ENCODE data around the gene MDGA2. TPM values are rescaled to one million over a fixed set of nuclear protein-coding genes. Genes with fewer than 3 reads are reported as not detected.

The MDGA2 gene
- total and polyA plus RNA-seq, 2 of the 4 experiments (the other 2 are of a cell fraction), result 0.02 TPM; not detected in 1

- Histone ChIP-seq H3K4me2 (ENCODE audit: low read depth, low read length) (no peak overlapping the region), H2AFZ (replicated peaks; ENCODE audit: low read length, poor library complexity) (no peak overlapping the region), H3K18ac (ENCODE audit: low read depth, low read length) (no peak overlapping the region), H2AK9ac (replicated peaks; ENCODE audit: low read depth, low read length, poor library complexity) (no peak overlapping the region), H3K14ac (replicated peaks; ENCODE audit: low read depth, low read length) (no peak overlapping the region), H3K9me3 (ENCODE audit: control insufficient read depth, insufficient read depth, low read length) (no peaks in the 10 kb centered on the region; the same call in 1 of the 2 replicates), H4K5ac (ENCODE audit: low read depth, low read length) (no peak overlapping the region), H3K27ac (ENCODE audit: insufficient read depth, low read length) (no peak overlapping the region), H3K4ac (ENCODE audit: low read depth, low read length) (no peak overlapping the region), H3K23ac (ENCODE audit: low read depth, low read length) (no peak overlapping the region), H4K8ac (ENCODE audit: low read depth in 2 of 2, low read length in 2 of 2) (no peak overlapping the region), H2AK5ac (ENCODE audit: low read depth, low read length) (no peak overlapping the region), H2BK15ac (ENCODE audit: low read depth, low read length) (no peak overlapping the region), H3K79me1 (ENCODE audit: low read depth in 1 of 2, low read length in 2 of 2) (no peaks in the 10 kb centered on the region), H3K9ac (ENCODE audit: low read depth, low read length) (no peak overlapping the region), H4K91ac (ENCODE audit: insufficient read depth, low read depth, low read length) (no peak overlapping the region), H3K27me3 (ENCODE audit: control insufficient read depth, insufficient read depth, low read length) (no peaks in the 10 kb centered on the region), H3K4me3 (ENCODE audit: insufficient read depth, low read depth, low read length) (no peak overlapping the region), H3K36me3 (ENCODE audit: control insufficient read depth, insufficient read depth, low read length) (no peaks in the 10 kb centered on the region), H3K56ac (ENCODE audit: extremely low read depth, insufficient read depth, low read length) (no peak overlapping the region), H2BK20ac (ENCODE audit: low read depth, low read length) (no peak overlapping the region), H2BK5ac (ENCODE audit: low read depth, low read length, poor library complexity, severe bottlenecking) (no peak overlapping the region), H2BK120ac (ENCODE audit: low read depth, low read length) (no peak overlapping the region), H4K20me1 (ENCODE audit: insufficient read depth, low read length) (no peaks in the 10 kb centered on the region), H3K4me1 (ENCODE audit: control insufficient read depth, insufficient read depth, low read length) (no peaks in the 10 kb centered on the region), H3K9me1 (ENCODE audit: insufficient read depth, low read length) (no peaks in the 10 kb centered on the region)
- intact Hi-C loops (cut with micrococcal nuclease) (no loop called here), in situ Hi-C loops (cut with MboI; ENCODE audit: low sequenced_read_pairs) (no loop called here), dilution Hi-C loops (cut with HindIII; ENCODE audit: low sequenced_read_pairs, unreplicated experiment) (no loop called here)
- no peak for TF ChIP-seq ELK1 (IDR thresholded peaks at IDR 0.05; ENCODE audit: borderline replicate concordance, low read depth, low read length)
- no peak for TF ChIP-seq RFX5 (IDR thresholded peaks at IDR 0.05; ENCODE audit: low read depth, low read length)
- TF ChIP-seq POLR2A (IDR thresholded peaks at IDR 0.05; ENCODE audit: low read depth, low read length), result no peak
- no peak for TF ChIP-seq RCOR1 (IDR thresholded peaks at IDR 0.05; ENCODE audit: insufficient replicate concordance, low read length)
- TF ChIP-seq SMC3 (IDR thresholded peaks at IDR 0.05; ENCODE audit: low read depth, low read length), result no peak
- no peak for TF ChIP-seq FOS (IDR thresholded peaks at IDR 0.05; ENCODE audit: low read depth, low read length)
- no peak for TF ChIP-seq NFE2L2 (IDR thresholded peaks at IDR 0.05; ENCODE audit: low read depth, low read length)
- TF ChIP-seq MAZ (IDR thresholded peaks at IDR 0.05; ENCODE audit: borderline replicate concordance, low read depth, low read length), result no peak
- TF ChIP-seq USF2 (IDR thresholded peaks at IDR 0.05; ENCODE audit: low read depth, low read length), result no peak
- no peak for TF ChIP-seq RAD21 (IDR thresholded peaks at IDR 0.05; ENCODE audit: low read length)
- TF ChIP-seq, protein P1, sequence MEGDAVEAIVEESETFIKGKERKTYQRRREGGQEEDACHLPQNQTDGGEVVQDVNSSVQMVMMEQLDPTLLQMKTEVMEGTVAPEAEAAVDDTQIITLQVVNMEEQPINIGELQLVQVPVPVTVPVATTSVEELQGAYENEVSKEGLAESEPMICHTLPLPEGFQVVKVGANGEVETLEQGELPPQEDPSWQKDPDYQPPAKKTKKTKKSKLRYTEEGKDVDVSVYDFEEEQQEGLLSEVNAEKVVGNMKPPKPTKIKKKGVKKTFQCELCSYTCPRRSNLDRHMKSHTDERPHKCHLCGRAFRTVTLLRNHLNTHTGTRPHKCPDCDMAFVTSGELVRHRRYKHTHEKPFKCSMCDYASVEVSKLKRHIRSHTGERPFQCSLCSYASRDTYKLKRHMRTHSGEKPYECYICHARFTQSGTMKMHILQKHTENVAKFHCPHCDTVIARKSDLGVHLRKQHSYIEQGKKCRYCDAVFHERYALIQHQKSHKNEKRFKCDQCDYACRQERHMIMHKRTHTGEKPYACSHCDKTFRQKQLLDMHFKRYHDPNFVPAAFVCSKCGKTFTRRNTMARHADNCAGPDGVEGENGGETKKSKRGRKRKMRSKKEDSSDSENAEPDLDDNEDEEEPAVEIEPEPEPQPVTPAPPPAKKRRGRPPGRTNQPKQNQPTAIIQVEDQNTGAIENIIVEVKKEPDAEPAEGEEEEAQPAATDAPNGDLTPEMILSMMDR (conservative IDR thresholded peaks at IDR 0.05; ENCODE audit: low read depth, low read length), result no peak
- ChIA-PET POLR2A (ENCODE audit: unreplicated experiment) (no interaction called here), CTCF (interaction anchor here (0.7 kb wide), 1 partner anchor 192 kb away, joined by 3 read pairs; no protein-coding TSS in a partner anchor)
- no TSS peak for BruUV-seq (replicated peaks)
- no peak for DNase-seq
- ATAC-seq (ENCODE audit: low read depth), result no peak
Measured at GRCh38 chr14:46989566-46989965, 685.8 kb downstream of the MDGA2 start.

Data from IMR-90 (cell line).